GM12875 (cell line): ENCODE measurements around the gene SLC15A2.

Source experiments
- H3K4me3 ChIP-seq: one replicate; pipeline ENCODE4 v1.5.1; 2011; ENCODE audit warnings: low read depth, low read length, control low read depth
- CTCF ChIP-seq: IDR thresholded peaks from 2 replicates; pipeline ENCODE4 v1.5.1; 2011; ENCODE audit warnings: low read depth, mild to moderate bottlenecking, control low read depth, inconsistent platforms, low read length, moderate library complexity, borderline replicate concordance; ENCODE audit not compliant: insufficient read depth

Gene SLC15A2

GRCh38 chr3:121948641-121949040, 54.4 kb downstream of the SLC15A2 start:
- H3K4me3 ChIP-seq, result no peak overlapping the region
- no peak for TF ChIP-seq CTCF

GRCh38 chr3:121951291-121951919, 57.2 kb downstream of the SLC15A2 start:
- no peak overlapping the region for H3K4me3 ChIP-seq
- TF ChIP-seq CTCF, result no peak

- H3K4me3 ChIP-seq, result no peak overlapping the region
- no peak for TF ChIP-seq CTCF
These were observed 62.2 kb downstream of the SLC15A2 start for GRCh38 chr3:121956363-121956762.

- no peak for TF ChIP-seq CTCF
- H3K4me3 ChIP-seq, result no peak overlapping the region
These were observed 63.6 kb downstream of the SLC15A2 start for GRCh38 chr3:121957674-121958415.

GRCh38 chr3:121958801-121959200, 64.6 kb downstream of the SLC15A2 start:
- no peak overlapping the region for H3K4me3 ChIP-seq
- TF ChIP-seq CTCF, result no peak

- TF ChIP-seq CTCF, result no peak
- H3K4me3 ChIP-seq, result no peak overlapping the region
These were observed 67.1 kb downstream of the SLC15A2 start for GRCh38 chr3:121961283-121961682.

GRCh38 chr3:121962443-121962842, 68.2 kb downstream of the SLC15A2 start:
- no peak for TF ChIP-seq CTCF
- no peak overlapping the region for H3K4me3 ChIP-seq
